ENCODE measurements around the gene DMRTC1B.
"Not testable (repeated sequence)": the region's sequence is repeated elsewhere in the genome, so short reads cannot be mapped to it uniquely, and the experiment has no call there.

DMRTC1B gene

DNA sequence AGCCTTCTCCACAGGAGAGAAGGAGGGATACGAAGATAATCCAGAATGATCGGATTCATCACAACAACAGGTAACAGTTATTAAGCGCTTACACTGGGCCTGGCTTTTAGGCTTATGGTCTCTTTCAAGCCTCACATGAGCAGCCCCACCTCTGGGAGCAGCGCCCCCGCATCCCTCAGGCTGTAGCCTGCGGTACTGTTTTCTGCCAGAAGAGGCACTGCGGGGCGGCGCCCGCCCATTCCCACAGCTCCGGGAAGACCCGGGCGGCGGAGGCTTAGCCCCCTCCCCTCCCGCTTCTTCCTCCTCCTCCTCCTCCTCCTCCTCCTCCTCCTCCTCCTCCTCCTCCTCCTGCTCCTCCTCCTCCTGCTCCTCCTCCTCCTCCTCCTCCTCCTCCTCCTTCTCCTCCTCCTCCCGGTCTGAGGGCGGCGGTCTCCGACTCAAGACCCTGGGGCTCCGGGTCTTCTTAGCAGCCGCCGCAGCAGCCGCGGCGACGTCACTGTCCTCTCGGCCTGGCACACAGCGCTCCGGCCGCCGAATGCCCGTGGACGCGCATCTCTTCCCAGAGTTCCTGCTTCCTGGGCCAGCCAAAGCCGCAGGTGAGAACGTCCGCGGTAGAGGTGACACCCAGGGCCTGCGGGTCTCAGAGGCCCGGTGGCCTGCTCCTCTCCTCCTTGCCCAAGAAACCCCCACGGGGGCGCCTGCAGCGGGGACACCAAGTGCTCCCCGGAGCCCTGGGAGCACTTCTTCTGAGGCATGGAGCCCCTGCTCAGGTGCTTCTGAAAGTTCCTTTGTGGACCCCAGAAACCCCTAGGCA, at the start of gene DMRTC1B:
Gene DMRTC1B, plus strand, starts transcription at position 238 of the 814 bp plus-strand sequence. CDS start 68,246 bp downstream, outside the sequence.
- not testable (repeated sequence) for DNase-seq (ENCODE audit: low spot score)

DNA sequence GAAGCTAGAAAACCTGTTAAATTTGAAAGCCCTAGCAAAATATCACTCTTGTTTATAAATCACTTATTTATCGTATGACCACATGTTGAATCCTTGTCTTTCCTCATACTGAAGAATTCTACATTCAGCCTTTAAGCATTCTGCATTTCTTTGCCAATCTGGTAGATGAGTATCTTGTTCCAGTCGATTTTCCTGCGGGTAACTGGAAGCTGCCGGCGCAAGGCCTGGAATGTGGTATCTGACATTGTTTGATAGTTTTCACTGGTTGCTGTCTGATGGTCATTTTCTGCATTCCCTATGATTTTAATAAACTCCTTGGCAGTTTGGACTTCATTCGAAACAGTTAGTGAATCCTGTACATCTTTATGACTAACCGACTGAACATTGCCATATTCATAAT, 48.8 kb upstream of the DMRTC1B start:
- DNase-seq (ENCODE audit: low spot score): no peak

DNA sequence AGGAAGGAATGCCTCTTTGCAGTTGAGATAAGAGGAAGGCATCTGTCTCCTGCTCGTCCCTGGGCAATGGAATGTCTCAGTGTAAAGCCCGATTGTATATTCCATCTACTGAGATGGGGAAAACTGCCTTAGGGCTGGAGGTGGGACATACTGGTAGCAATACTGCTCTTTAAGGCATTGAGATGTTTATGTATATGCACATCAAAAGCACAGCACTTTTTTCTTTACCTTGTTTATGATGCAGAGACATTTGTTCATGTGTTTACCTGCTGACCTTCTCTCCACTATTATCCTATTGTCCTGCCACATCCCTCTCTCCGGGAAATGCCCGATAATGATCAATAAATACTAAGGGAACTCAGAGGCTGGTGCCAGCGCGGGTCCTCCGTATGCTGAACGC, 43.1 kb upstream of the DMRTC1B start:
- DNase-seq (ENCODE audit: low spot score): not testable (repeated sequence)

DNA sequence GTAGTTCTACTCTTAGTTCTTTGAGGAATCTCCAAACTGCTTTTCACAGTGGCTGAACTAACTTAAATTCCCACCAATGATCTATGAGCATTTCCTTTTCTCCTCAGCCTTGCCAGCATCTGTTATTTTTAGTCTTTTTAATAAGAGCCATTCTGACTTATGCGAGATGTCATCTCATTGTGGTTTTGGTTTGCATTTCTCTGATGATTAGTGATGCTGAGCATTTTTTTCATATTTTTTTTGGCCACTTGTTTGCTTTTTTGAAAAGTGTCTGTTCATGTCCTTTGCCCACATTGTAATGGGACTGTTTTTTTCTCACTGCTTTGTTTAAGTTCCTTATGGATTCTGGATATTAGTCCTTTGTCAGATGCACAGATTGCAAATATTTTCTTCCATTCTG, 41.1 kb upstream of the DMRTC1B start:
- DNase-seq (ENCODE audit: low spot score): no peak

GRCh38 chrX:72745546-72745945, 31.1 kb upstream of the DMRTC1B start:
- not testable (repeated sequence) for DNase-seq (ENCODE audit: low spot score)

DNA sequence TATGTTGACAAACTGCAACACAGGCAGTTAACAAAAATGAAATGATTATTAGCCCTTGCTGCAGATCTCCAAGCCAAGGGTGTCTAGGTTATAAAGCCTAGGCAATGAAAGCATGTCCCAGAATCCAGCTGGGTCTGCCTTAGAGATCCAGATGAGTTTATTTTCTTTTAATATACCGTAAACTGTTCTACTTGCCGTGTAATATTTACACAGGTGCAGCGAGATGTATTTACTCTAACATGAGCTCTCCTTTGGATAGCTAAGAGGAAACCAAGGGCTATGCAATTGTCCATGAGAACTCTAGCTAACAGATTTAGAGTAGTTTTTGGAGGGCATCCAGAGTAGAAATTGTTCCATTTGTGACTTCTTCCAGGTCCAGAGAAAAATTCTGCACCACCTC, 28.1 kb upstream of the DMRTC1B start:
- not testable (repeated sequence) for DNase-seq (ENCODE audit: low spot score)

DNA sequence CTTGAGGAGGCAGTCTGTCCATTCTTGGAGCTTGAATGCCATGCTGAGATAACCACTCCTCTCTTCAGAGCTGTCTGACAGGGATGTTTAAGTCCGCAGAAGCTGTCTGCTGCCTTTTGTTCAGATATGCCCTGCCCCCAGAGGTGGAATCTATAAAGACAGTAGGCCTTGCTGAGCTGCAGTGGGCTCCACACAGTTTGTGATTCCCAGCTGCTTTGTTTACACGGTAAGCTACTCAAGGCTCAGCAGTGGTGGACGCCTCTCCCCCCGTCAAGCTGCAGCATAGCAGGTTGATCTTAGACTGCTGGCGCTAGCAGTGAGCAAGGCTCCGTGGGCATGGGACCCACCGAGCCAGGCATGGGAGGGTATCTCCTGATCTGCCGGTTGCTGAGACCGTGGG, 16.2 kb upstream of the DMRTC1B start:
- DNase-seq (ENCODE audit: low spot score): not testable (repeated sequence)

- not testable (repeated sequence) for DNase-seq (ENCODE audit: low spot score)
These were observed 739 bp downstream of the DMRTC1B start for GRCh38 chrX:72777467-72777790.

GRCh38 chrX:72778146-72778545, 1.5 kb downstream of the DMRTC1B start:
- DNase-seq (ENCODE audit: low spot score): not testable (repeated sequence)

DNA sequence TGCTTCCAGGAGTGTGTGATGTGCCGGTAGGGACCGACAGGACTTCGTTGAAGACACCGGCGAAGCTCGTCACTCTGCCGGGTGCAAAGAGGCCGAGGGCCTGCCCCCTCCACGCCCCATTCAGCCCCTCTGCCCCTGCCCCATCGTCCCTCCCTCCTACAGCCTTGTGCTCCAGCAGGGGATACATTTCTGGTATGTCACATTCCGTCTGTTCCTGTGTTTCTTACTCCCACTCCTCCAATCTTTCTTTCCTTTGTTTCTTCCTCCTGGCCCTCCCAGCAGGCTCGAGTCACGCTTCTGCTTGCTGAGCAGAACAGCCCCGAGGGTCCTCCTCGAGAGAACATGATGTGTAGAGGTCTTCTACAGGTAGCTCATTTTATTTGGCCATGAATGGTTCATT, 5.9 kb downstream of the DMRTC1B start, which contains the start of gene FAM236B:
Gene FAM236B, minus strand, starts transcription at position 101 of the 400 bp plus-strand sequence. Its CDS starts 100 bp downstream, at position 1.
- DNase-seq (ENCODE audit: low spot score): not testable (repeated sequence)

GRCh38 chrX:72783365-72783936, 6.8 kb downstream of the DMRTC1B start:
- not testable (repeated sequence) for DNase-seq (ENCODE audit: low spot score)

DNA sequence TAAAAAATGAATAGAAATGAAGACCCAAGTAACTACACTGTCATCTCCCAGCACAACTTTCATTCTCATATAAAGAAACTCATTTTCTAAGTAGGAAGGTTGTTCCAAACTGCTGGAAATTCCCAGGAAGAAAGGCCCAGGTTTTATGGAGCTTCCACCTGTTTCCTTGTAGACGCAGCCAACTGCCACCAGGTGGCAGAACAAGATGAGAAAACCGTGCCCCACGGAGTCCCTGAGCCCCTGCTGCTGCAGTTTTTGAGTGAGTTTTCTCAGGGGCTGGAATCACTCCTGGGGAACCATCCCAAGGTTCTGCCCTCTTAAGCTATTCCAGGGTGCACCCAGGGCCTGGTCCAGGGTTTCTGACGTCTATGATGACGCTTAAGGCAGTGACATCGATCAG, 7.3 kb downstream of the DMRTC1B start:
- not testable (repeated sequence) for DNase-seq (ENCODE audit: low spot score)

DNA sequence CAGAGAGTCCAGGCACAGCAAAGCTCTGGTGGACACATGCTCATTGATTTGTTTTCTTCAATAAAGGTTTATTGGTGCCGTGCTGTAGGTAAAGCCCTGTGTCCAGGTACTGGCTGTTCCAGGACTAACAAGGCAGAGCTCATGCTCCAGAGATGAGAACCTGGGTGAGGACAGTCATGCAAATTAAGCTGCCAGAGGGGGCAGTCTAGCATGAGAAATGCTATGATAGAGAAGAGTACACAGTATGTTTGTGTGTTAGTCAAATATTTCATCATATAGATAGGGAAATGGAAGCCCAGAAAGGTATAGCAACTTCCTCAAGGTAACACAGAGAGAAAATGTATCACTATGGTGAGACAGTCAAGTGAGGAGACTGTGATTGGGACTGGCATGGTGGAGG, 11.5 kb downstream of the DMRTC1B start:
- not testable (repeated sequence) for DNase-seq (ENCODE audit: low spot score)

DNA sequence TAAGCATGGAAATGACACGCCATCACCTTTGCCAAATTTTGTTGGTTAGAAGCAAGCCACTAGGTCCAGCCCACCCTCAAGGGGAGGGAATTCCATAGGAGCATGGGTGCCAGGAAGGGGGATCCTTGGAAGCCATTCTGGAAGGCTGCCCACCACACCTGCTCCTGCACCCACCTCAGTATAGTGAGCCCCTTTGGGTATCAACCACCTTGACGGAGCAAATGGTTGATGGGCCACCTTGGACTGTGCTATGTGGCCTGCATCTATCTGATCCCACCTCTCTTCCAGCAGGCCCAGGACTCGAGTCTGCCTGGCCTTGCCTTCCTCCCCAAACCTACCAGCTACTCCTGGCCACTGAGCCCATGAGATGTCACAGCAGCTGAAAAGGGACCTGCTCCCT, 13.7 kb downstream of the DMRTC1B start:
- DNase-seq (ENCODE audit: low spot score): not testable (repeated sequence)

GRCh38 chrX:72808110-72808509, 31.4 kb downstream of the DMRTC1B start, which contains the start of gene FAM236D:
Gene FAM236D, minus strand, starts transcription at chrX:72808210. Its CDS starts 100 bp downstream, at chrX:72808110.
- not testable (repeated sequence) for DNase-seq (ENCODE audit: low spot score)

GRCh38 chrX:72830701-72831100, 54.0 kb downstream of the DMRTC1B start:
- DNase-seq (ENCODE audit: low spot score): not testable (repeated sequence)

DNA sequence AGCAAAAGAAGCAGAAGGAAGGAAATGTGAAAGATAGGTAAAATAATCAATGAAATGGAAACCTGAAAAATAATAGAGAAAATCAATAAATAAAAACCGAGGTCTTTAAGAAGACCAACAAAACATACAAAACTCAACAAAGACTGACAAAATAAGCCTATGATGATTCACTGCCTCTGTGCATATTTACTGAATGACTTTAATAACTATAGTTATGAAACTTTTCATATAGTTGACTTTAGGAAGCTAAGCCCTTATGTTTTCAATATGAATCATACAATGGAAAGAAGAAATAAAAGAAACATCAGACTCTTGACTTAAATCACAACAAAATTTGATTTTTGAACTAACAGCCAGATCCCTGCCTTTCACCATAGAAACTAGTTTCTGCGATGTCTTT, 60.8 kb downstream of the DMRTC1B start:
- not testable (repeated sequence) for DNase-seq (ENCODE audit: low spot score)

GRCh38 chrX:72882898-72883297, 106.2 kb downstream of the DMRTC1B start:
- DNase-seq (ENCODE audit: low spot score): not testable (repeated sequence)

DNA sequence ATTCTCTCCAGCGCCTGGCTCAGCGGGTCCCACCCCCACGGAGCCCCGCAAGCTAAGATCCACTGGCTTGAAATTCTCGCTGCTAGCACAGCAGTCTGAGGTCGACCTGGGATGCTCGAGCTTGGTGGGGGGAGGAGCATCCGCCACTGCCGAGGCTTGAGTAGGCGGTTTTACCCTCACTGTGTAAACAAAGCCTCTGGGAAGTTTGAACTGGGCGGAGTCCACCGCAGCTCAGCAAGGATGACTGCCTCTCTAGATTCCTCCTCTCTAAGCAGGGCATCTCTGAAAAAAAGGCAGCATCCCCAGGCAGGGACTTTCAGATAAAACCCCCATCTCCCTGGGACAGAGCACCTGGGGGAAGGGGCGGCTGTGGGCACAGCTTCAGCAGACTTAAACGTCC, 113.0 kb downstream of the DMRTC1B start:
- DNase-seq (ENCODE audit: low spot score): not testable (repeated sequence)
